Endothelial cell of umbilical vein (primary cell): ENCODE measurements around the gene MYO5B. TPM values are rescaled to one million over a fixed set of nuclear protein-coding genes. Genes with fewer than 3 reads are reported as not detected.

Experiments
- BruUV-seq: library from RNA; stranded (reverse); fragments of 400-500 nt; replicated peaks from 2 replicates; lab custom pipeline; 2021; lab: Mats Ljungman, UMichigan
- CTCF ChIA-PET: fragments of 300-600, 350-600 bp; sonication (Branson Sonifier 250); formaldehyde crosslinking; loops from one replicate; lab custom pipeline; 2021; ENCODE audit warnings: antibody characterized with exemption, inconsistent platforms; lab: Charles Lee
- POLR2A ChIA-PET: fragments of 300-600, 350-600 bp; sonication (Branson Sonifier 250); formaldehyde crosslinking; loops from one replicate; lab custom pipeline; 2021; ENCODE audit warnings: antibody characterized with exemption, inconsistent platforms; lab: Charles Lee
- DNase-seq: peaks from one replicate; pipeline ENCODE4 v3.0.0-alpha.2; 2011; ENCODE audit warnings: low read depth, low spot score
- FAIRE-seq: peaks from 2 replicates; lab custom pipeline; 2011; peaks lifted over from hg19 to GRCh38; lab: Jason Lieb, UNC
- H2AFZ ChIP-seq: 2 replicates; pipeline ENCODE4 v1.6.0; 2012; ENCODE audit warnings: low read depth, low read length, control low read depth, inconsistent platforms
- H3K27ac ChIP-seq: 2 replicates; pipeline ENCODE4 v1.5.1; 2011; ENCODE audit warnings: low read depth, mild to moderate bottlenecking, control low read depth, low read length, moderate library complexity; ENCODE audit not compliant: insufficient read depth
- H3K27me3 ChIP-seq, 2 experiments: 2 replicates each; pipeline versions ENCODE4 v1.6.0 to v1.6.1; 2011; ENCODE audit warnings: low read length in 2 of 2, mixed read lengths in 1 of 2; ENCODE audit not compliant: control insufficient read depth in 2 of 2, insufficient read depth in 2 of 2
- H3K36me3 ChIP-seq, 2 experiments: 2 replicates in 1 of 2; 3 replicates in 1 of 2; pipeline ENCODE4 v1.5.1; 2011; ENCODE audit warnings: low read length in 2 of 2, mild to moderate bottlenecking in 1 of 2, moderate library complexity in 1 of 2; ENCODE audit not compliant: control insufficient read depth in 2 of 2, insufficient read depth in 2 of 2; ENCODE audit errors: extremely low read depth in 1 of 2
- H3K4me1 ChIP-seq: 3 replicates; pipeline ENCODE4 v1.5.1; 2011; ENCODE audit warnings: mild to moderate bottlenecking, low read length; ENCODE audit not compliant: control insufficient read depth, insufficient read depth; ENCODE audit errors: extremely low read depth
- H3K4me2 ChIP-seq: 2 replicates; pipeline ENCODE4 v1.6.1; 2011; ENCODE audit warnings: low read length, control low read depth, mixed read lengths; ENCODE audit not compliant: insufficient read depth
- H3K4me3 ChIP-seq, 3 experiments: fragments of 200-600 bp in 1 of 3; sonication (generic), shearing (Covaris generic) in 1 of 3; replicated peaks in 1 of 3; 2 replicates each; pipeline ENCODE4 v1.5.1; 2011 to 2016; ENCODE audit warnings: control low read depth in 3 of 3, low read length in 3 of 3, mild to moderate bottlenecking in 2 of 3, inconsistent platforms in 1 of 3, low read depth in 1 of 3, moderate library complexity in 1 of 3; ENCODE audit not compliant: insufficient read depth in 1 of 3
- H3K79me2 ChIP-seq: 2 replicates; pipeline ENCODE4 v1.6.0; 2012; ENCODE audit warnings: low read length, inconsistent platforms; ENCODE audit not compliant: control insufficient read depth, insufficient read depth
- H3K9ac ChIP-seq: replicated peaks from 2 replicates; pipeline ENCODE3; 2011; ENCODE audit warnings: low read length, control low read depth; ENCODE audit not compliant: insufficient read depth; ENCODE audit errors: extremely low read depth
- H3K9me1 ChIP-seq: replicated peaks from 3 replicates; pipeline ENCODE4 v1.6.0; 2011; ENCODE audit warnings: mild to moderate bottlenecking, low read length; ENCODE audit not compliant: control insufficient read depth, insufficient read depth; ENCODE audit errors: extremely low read depth
- H3K9me3 ChIP-seq: replicated peaks from 2 replicates; pipeline ENCODE4 v1.5.1; 2012; ENCODE audit warnings: low read length, inconsistent platforms; ENCODE audit not compliant: control insufficient read depth, insufficient read depth
- H4K20me1 ChIP-seq: replicated peaks from 2 replicates; pipeline ENCODE3; 2011; ENCODE audit warnings: mild to moderate bottlenecking, low read length; ENCODE audit not compliant: control insufficient read depth, insufficient read depth; ENCODE audit errors: extremely low read depth
- CTCF ChIP-seq, 2 donors: IDR thresholded peaks; 1 replicate in 1 of 2; 2 replicates in 1 of 2; pipeline ENCODE4 v1.5.1; 2011; ENCODE audit warnings: low read length in 2 of 2, mild to moderate bottlenecking in 2 of 2, moderate library complexity in 2 of 2, control low read depth in 1 of 2, inconsistent platforms in 1 of 2, low read depth in 1 of 2; ENCODE audit not compliant: insufficient read depth in 1 of 2; ENCODE audit errors: extremely low read depth in 1 of 2
- EZH2 ChIP-seq: IDR thresholded peaks from 2 replicates; pipeline ENCODE4 v1.6.1; 2012; ENCODE audit warnings: borderline replicate concordance, low read depth, mild to moderate bottlenecking, moderate library complexity, low read length, inconsistent platforms; ENCODE audit not compliant: severe bottlenecking
- FOS ChIP-seq: IDR thresholded peaks from 2 replicates; pipeline ENCODE4 v1.6.1; 2011; ENCODE audit warnings: mild to moderate bottlenecking, low read length, moderate library complexity, borderline replicate concordance; ENCODE audit not compliant: insufficient read depth
- GATA2 ChIP-seq: IDR thresholded peaks from 2 replicates; pipeline ENCODE4 v1.7.0; 2011; ENCODE audit warnings: low read depth, mild to moderate bottlenecking, moderate library complexity, mixed read lengths, low read length; ENCODE audit not compliant: insufficient read length, insufficient read depth
- JUN ChIP-seq: IDR thresholded peaks from 2 replicates; pipeline ENCODE4 v1.6.1; 2011; ENCODE audit warnings: borderline replicate concordance, low read depth; ENCODE audit not compliant: insufficient read length, insufficient read depth
- MAX ChIP-seq: IDR thresholded peaks from 2 replicates; pipeline ENCODE4 v1.6.1; 2011; ENCODE audit not compliant: insufficient read depth, insufficient read length
- MYC ChIP-seq: IDR thresholded peaks from one replicate; pipeline ENCODE4 v1.6.1; 2011; ENCODE audit warnings: mild to moderate bottlenecking, low read depth, low read length
- POLR2A ChIP-seq: IDR thresholded peaks from 2 replicates; pipeline ENCODE4 v1.6.1; 2012; ENCODE audit warnings: low read depth, mild to moderate bottlenecking, control low read depth, low read length
- POLR2AphosphoS5 ChIP-seq: IDR thresholded peaks from 2 replicates; pipeline ENCODE4 v1.6.1; 2012; ENCODE audit warnings: low read depth, mild to moderate bottlenecking, control low read depth, low read length, moderate library complexity; ENCODE audit not compliant: insufficient read depth
- dilution Hi-C: fragments of 300-500 bp; cut with MboI; formaldehyde crosslinking; loops from one replicate; pipeline ENCODE4 v1.15.0; 2019; ENCODE audit warnings: low sequenced_read_pairs; ENCODE audit not compliant: extremely low pct_ligation_motif_present
- intact Hi-C: fragments of 100-400 bp; cut with micrococcal nuclease; formaldehyde crosslinking; loops from one replicate; pipeline ENCODE4 v1.10.0; 2022
- polyA plus RNA-seq, 4 experiments: library from polyadenylated mRNA; depleted of rRNA in 3 of 4; stranded (reverse) in 3 of 4; unstranded in 1 of 4; fragments of >200 nt; gene quantifications; 2 replicates each; pipeline versions ENCODE4 v1.2.1 to v1.2.3, GENCODE V29; 2011 to 2012; ENCODE audit warnings: missing spikeins in 1 of 4
- total RNA-seq: library from RNA; stranded (reverse); gene quantifications from 2 replicates; pipeline ENCODE4 v1.2.3, GENCODE V29; 2021

Gene MYO5B
- total and polyA plus RNA-seq, 2 donors (not counting 3 experiments of a cell fraction or from before 2014, with no cell fraction given), result 0.54 to 1.1 TPM

GRCh38 chr18:49875155-49875554, 319.8 kb downstream of the MYO5B start:
- FAIRE-seq (no peak), DNase-seq (no peak)
- ChIA-PET CTCF (interaction anchor here (1.1 kb wide), 1 partner anchor 16 kb away, joined by 3 read pairs; no protein-coding TSS in a partner anchor), POLR2A (no interaction called here)
- Histone ChIP-seq H3K4me3 (no peak overlapping the region), H3K4me2 (no peak overlapping the region), H3K4me1 (peaks cover 4% of the 10 kb centered on the region), H3K9ac (no peak overlapping the region), H3K79me2 (no peaks in the 10 kb centered on the region), H3K9me1 (no peaks in the 10 kb centered on the region), H3K36me3 (no peaks in the 10 kb centered on the region), H3K27me3 (peaks cover 15 to 16% of the 10 kb centered on the region in 2 experiments), H3K9me3 (no peaks in the 10 kb centered on the region), H4K20me1 (no peaks in the 10 kb centered on the region), H2AFZ (no peak overlapping the region), H3K27ac (no peak overlapping the region)
- BruUV-seq, result no TSS peak
- no peak for TF ChIP-seq JUN
- no peak for TF ChIP-seq POLR2AphosphoS5
- TF ChIP-seq MAX, result no peak
- TF ChIP-seq POLR2A, result no peak
- TF ChIP-seq MYC, result no peak
- no peak for TF ChIP-seq CTCF (IDR thresholded peaks at IDR 0.05; ENCODE audit: extremely low read depth in 1 of 2, insufficient read depth in 1 of 2, low read depth in 1 of 2, low read length in 2 of 2)
- TF ChIP-seq EZH2, result no peak
- no peak for TF ChIP-seq GATA2
- TF ChIP-seq FOS, result no peak
- intact Hi-C loops, result no loop called here
- dilution Hi-C loops, result no loop called here
